GM10248 (cell line): ENCODE results near the gene UBE2O.

Experiments used
- CTCF ChIA-PET: fragments of 300-600 bp; sonication (Branson Sonifier 250); formaldehyde crosslinking; extraction: SDS; loops from one replicate; lab custom pipeline; 2021; ENCODE audit warnings: antibody characterized with exemption; lab: Yijun Ruan, JAX
- POLR2A ChIA-PET: fragments of 350-650 bp; sonication (Branson Sonifier 250); formaldehyde crosslinking; extraction: SDS; loops from one replicate; lab custom pipeline; 2020; ENCODE audit warnings: antibody characterized with exemption; lab: Yijun Ruan, JAX
- DNase-seq: peaks from one replicate; pipeline ENCODE4 v3.0.0; 2012; ENCODE audit errors: extremely low spot score
- CTCF ChIP-seq: IDR thresholded peaks from 2 replicates; pipeline ENCODE4 v1.5.1; 2012; ENCODE audit warnings: mild to moderate bottlenecking, low read depth; ENCODE audit errors: extremely low read depth, missing control alignments, control extremely low read depth

The UBE2O gene

GRCh38 chr17:76445697-76446448 lies 7.1 kb downstream of the UBE2O start:
- POLR2A ChIA-PET: no interaction called here
- no peak for TF ChIP-seq CTCF
- no peak for DNase-seq
- CTCF ChIA-PET: interaction anchor here (0.9 to 2.1 kb wide), 5 partner anchors 8 to 48 kb away, joined by 4 to 8 read pairs (median 7); no protein-coding TSS in a partner anchor

GRCh38 chr17:76444518-76445311 lies 8.2 kb downstream of the UBE2O start:
- ChIA-PET POLR2A (no interaction called here), CTCF (interaction anchor here (1.3 to 2.1 kb wide), 5 partner anchors 10 to 47 kb away, joined by 4 to 8 read pairs (median 7); no protein-coding TSS in a partner anchor)
- TF ChIP-seq CTCF: no peak
- no peak for DNase-seq

DNA sequence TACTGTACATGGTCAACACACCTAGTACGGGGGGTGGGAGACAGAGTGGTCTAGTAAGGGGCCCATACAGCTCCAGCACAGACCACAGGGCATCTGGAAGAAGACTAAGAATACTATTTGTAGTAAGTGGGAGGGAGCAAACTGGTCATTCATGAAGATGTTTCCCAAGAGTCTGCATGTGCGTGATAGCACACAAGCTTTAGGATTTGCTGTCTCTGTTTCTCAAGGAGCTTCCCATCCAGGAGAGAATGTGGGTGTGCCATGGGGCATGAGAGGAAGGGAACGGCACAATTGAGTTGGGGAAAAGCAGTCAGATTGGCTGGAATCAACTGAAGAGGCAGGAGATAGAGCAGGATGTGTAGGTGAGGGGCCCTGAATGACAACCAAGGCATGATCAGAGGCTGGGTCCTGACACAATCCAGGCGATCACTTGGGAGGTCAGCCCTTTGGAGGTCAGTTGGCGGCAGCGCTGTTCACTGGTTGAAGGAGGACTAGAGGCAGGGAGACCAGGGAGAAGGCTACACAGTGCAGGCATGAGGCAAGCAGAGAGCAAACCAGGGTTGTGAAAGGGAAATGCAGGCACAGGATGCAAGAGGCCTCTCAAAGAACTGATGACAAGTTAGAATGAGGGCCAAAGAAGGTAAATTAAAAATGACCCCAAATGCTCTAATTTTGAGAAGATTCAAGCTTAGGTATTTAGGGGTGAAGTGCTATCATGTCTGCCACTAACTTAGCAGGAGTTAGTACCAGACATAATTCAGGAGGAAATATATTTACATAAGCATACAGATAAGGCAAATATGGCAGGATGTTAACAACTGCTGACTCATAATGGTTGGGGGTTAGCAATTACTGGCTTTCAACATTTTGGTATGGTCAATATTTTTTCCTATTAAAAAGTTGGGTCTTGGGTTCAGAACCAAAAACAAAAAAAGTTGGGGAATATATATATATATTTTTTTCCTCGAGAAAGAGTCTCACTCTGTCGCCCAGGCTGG lies 10.3 kb downstream of the UBE2O start:
- CTCF ChIA-PET: interaction anchor here (1.1 to 1.2 kb wide), 2 partner anchors 15 to 64 kb away, joined by 3 to 4 read pairs; no protein-coding TSS in a partner anchor
- POLR2A ChIA-PET: no interaction called here
- DNase-seq: no peak
- TF ChIP-seq CTCF: no peak

DNA sequence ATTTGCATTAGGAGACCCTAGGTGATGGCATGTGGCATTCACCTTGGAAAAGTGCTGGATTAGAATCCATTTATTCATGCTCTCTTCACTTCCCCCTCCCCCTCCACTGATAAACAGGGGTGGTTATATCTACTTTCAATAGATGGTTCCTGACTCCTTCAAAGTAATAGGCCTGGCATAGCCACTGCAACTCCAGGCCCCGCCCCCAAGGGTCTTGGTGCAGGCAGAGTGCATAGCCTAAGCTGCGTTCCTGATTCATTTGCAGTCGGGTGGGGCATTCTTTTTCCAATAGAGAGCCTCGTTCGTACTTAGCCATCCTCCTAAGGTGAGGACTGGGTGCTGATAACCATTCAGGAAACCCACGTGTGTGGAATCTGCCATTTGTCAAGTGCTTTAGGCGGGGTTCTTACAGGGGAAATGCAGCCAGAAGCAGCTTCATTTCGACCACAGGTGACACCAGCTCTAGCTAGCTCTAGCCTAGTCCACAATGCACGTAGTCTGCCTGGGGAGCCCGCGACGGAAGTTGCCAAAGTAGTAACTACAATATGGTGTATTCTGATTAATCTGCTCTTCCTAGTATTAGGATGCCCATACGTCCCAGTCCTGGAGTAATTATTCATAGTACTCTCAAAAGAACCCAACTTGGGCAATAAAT lies 11.1 kb downstream of the UBE2O start:
- no peak for DNase-seq

DNA sequence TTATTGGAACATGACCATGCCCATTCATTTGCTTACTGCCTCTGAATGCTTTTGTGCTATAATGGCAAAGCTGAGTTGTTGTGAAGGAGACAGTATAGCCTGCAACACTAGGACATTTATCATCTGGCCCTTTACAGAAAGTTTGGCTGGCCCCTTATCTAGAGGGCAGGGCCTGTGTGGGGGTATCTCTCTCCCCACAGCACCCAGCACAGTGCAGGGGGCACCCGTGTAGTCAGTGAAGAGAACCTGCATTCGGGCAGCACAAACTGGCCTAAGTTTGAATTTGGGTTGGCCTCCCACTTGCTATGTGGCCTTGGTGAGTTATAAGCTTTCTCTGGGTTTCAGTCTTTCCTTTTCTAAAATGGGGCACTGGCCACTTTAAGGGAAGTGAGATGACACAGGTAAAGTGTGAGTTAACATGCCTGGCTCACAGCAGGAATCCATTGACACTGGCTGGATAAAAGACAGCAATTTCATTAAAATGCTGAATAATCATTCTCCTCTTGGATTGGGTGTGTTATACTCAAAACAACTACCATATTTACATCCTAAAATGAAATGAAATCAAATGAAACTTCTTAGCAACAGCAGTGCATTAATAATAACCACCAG lies 12.1 kb downstream of the UBE2O start:
- ChIA-PET CTCF (interaction anchor here (0.7 kb wide), 1 partner anchor 259 kb away, joined by 3 read pairs; no protein-coding TSS in a partner anchor), POLR2A (no interaction called here)
- DNase-seq: no peak
- no peak for TF ChIP-seq CTCF

More for the DNA sequence above, 11.1 kb downstream of the UBE2O start:
- ChIA-PET POLR2A (no interaction called here), CTCF (no interaction called here)
- no peak for TF ChIP-seq CTCF
